ENCODE results near the gene UST.

Gene UST

DNA sequence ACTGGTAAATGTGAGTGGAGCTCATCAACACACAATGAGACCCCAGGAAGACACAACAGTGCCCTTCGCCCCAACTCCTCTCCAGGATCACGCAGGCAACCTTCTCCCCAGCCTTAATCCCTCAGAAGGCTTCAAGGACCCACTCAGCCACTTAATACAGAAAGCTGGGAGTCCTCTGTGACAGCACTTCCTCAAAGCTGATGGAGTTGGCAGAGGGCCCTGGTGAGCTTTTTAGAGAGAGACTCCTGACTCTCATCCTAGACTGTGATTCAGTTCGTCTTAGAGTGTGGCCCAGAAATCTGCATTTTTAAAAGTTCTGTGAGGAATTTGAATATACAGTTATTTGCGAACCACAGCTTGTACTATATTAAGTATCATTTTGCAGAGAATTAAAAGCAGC lies 187.7 kb downstream of the UST start:
- TF ChIP-seq CTCF (IDR thresholded peaks at IDR 0.05; ENCODE audit: low read depth, low read length), result no peak
- DNase-seq (ENCODE audit: extremely low read depth, low read depth), result no peak

DNA sequence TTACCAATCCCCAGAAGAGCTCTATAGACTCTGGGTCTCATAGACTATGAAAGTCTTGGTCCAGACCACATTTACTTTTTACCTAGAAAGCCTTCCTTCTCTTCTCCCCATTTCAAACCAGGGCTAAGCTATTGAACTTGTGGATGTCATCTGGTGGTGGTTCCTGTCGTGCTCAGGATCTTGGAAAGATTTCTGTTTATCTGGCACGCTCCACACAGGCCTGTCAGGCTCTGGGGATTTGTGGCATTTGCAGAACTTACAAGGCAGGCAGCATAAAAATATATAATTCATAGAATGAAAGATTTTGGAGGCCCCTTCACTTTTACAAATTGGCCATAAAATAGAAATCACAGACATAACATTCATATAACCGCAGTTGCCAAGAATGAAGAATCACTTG lies 188.1 kb downstream of the UST start:
- no peak for DNase-seq (ENCODE audit: extremely low read depth, low read depth)
- TF ChIP-seq CTCF (IDR thresholded peaks at IDR 0.05; ENCODE audit: low read depth, low read length), result no peak

DNA sequence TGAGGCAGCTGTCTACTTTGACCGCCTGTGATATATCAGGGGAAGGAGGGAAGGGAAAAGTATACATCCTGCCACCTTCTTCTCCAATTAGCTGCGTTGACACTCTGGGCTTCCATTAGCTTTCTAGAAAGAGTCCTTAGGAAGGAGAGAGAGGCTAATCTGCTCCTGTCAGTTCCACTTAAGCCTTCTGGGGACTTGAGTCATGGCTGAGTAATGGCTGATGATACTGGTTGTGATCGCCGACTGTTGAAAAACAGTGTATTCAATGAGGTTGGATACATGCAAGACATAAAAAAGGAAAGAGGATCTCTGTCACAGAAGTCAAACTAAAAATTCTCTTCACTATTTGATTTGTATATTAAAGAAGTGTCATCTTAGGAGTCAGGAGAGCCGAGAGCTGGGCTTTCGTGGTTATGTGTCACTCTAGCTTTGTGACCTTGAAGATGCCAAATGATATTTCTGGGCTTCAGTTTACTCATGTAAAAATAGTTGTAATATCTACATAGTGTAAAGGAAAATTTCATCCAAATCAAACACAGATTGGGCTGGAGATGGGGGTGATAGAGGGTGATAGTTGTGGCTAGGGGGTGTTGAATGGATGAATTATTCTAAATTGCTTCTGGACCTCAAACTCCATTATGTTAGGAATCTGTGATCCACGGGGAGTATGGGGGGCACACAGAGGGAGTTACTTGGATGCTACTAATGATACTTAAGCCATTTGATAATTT lies 189.0 kb downstream of the UST start:
- TF ChIP-seq CTCF (IDR thresholded peaks at IDR 0.05; ENCODE audit: low read depth, low read length), result no peak
- DNase-seq (ENCODE audit: extremely low read depth, low read depth), result no peak

GRCh38 chr6:148943451-148943850 lies 196.6 kb downstream of the UST start:
- no peak for TF ChIP-seq CTCF (IDR thresholded peaks at IDR 0.05; ENCODE audit: low read depth, low read length)
- DNase-seq (ENCODE audit: extremely low read depth, low read depth), result no peak

DNA sequence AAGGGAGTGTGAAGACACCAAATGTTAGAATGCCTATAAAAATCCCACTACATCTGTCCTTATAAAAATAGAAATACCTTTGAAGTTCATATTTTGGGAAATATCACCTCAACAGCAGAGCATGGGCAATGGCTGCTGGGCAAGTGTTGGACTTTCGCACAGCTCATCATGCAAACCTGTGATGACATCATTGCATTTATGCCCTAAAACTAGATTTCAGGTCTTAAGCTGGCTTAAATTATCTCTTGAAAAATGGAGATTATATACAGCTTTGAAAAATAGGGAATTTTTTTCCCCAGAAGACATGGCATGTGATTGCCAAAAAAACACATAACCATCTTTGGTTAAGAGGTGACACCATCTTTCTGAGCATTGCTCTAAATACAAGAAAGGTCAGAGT lies 197.8 kb downstream of the UST start:
- DNase-seq (ENCODE audit: extremely low read depth, low read depth), result no peak
- TF ChIP-seq CTCF (IDR thresholded peaks at IDR 0.05; ENCODE audit: low read depth, low read length), result no peak

DNA sequence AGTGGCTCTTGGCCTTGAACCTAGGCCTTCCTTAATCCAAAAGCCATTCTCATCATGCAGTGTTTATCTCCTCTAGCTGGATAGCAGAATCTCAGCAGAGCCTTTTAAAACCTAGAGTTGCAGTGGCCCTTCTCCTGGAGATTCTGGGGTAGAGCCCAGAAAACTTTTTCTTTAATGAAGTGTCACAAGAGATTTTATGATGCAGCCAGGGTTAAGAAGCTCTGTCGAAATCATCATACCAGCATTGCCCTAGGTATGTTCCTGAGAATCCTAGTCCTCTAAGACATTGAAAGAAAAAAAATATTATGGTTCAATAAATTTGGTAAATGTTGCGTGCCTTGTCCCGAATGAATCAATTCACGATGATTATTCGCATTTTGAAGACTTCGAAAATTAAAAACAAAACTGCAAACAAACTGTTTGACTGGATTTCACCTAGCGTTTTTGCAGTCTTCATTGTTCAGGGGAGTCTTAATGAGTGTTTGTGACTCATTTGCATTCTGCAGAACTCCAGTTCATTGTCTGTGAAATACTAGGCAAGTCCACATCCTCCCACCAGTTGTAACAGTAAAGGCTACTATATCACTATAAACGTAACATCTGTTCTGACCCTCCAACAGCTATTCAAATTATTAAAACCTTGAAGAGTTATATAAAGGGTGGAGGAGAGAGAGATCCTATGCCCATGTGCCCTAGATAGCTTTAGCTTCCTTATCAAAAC lies 198.6 kb downstream of the UST start:
- TF ChIP-seq CTCF (IDR thresholded peaks at IDR 0.05; ENCODE audit: low read depth, low read length), result no peak
- DNase-seq (ENCODE audit: extremely low read depth, low read depth), result no peak

- peak; percentile 86 for TF ChIP-seq CTCF (IDR thresholded peaks at IDR 0.05; ENCODE audit: low read depth, low read length)
- DNase-seq (ENCODE audit: extremely low read depth, low read depth), result peak; percentile 68
Measured at GRCh38 chr6:148947621-148948444, 201.0 kb downstream of the UST start.
